Measurements from ENCODE around the gene C19orf12. TPM values are rescaled to one million over a fixed set of nuclear protein-coding genes. Genes with fewer than 3 reads are reported as not detected.

Gene C19orf12
- total and polyA plus RNA-seq, 2 donors (not counting 3 experiments of a cell fraction or from before 2014, with no cell fraction given), result 20.4 to 22.9 TPM

GRCh38 chr19:29695765-29696564, 19.1 kb downstream of the C19orf12 start:
- Histone ChIP-seq H3K36me3 (ENCODE audit: control insufficient read depth in 2 of 2, extremely low read depth in 1 of 2, insufficient read depth in 2 of 2, low read length in 2 of 2) (no peaks in the 10 kb centered on the region), H3K4me3 (replicated peaks in 1 of 3; ENCODE audit: insufficient read depth in 1 of 3, low read depth in 1 of 3, low read length in 3 of 3) (no peak overlapping the region), H3K9me3 (replicated peaks; ENCODE audit: control insufficient read depth, insufficient read depth, low read length) (no peaks in the 10 kb centered on the region), H3K9me1 (replicated peaks; ENCODE audit: control insufficient read depth, extremely low read depth, insufficient read depth, low read length) (no peaks in the 10 kb centered on the region), H3K9ac (replicated peaks; ENCODE audit: extremely low read depth, insufficient read depth, low read length) (no peak overlapping the region), H3K27me3 (ENCODE audit: control insufficient read depth in 2 of 2, insufficient read depth in 2 of 2, low read length in 2 of 2) (no peaks in the 10 kb centered on the region), H3K27ac (ENCODE audit: insufficient read depth, low read depth, low read length) (no peak overlapping the region), H3K4me2 (ENCODE audit: insufficient read depth, low read length) (no peak overlapping the region), H3K4me1 (ENCODE audit: control insufficient read depth, extremely low read depth, insufficient read depth, low read length) (no peaks in the 10 kb centered on the region), H4K20me1 (replicated peaks; ENCODE audit: control insufficient read depth, extremely low read depth, insufficient read depth, low read length) (no peaks in the 10 kb centered on the region), H3K79me2 (ENCODE audit: control insufficient read depth, insufficient read depth, low read length) (no peaks in the 10 kb centered on the region), H2AFZ (ENCODE audit: low read depth, low read length) (no peak overlapping the region)
- FAIRE-seq (no peak), DNase-seq (ENCODE audit: low read depth, low spot score) (no peak)
- ChIA-PET POLR2A (no interaction called here), CTCF (no interaction called here)
- intact Hi-C loops (cut with micrococcal nuclease), result loop anchor here (2.0 kb wide), 1 partner anchor 29 kb away; no protein-coding TSS in a partner anchor
- TF ChIP-seq GATA2 (IDR thresholded peaks at IDR 0.05; ENCODE audit: insufficient read depth, insufficient read length, low read depth, low read length) (no peak), EZH2 (IDR thresholded peaks at IDR 0.05; ENCODE audit: borderline replicate concordance, low read depth, low read length, severe bottlenecking) (no peak), POLR2A (IDR thresholded peaks at IDR 0.05; ENCODE audit: low read depth, low read length) (no peak), JUN (IDR thresholded peaks at IDR 0.05; ENCODE audit: borderline replicate concordance, insufficient read depth, insufficient read length, low read depth) (no peak), POLR2AphosphoS5 (IDR thresholded peaks at IDR 0.05; ENCODE audit: insufficient read depth, low read depth, low read length) (no peak), MAX (IDR thresholded peaks at IDR 0.05; ENCODE audit: insufficient read depth, insufficient read length) (no peak)
- TF ChIP-seq, protein P1, sequence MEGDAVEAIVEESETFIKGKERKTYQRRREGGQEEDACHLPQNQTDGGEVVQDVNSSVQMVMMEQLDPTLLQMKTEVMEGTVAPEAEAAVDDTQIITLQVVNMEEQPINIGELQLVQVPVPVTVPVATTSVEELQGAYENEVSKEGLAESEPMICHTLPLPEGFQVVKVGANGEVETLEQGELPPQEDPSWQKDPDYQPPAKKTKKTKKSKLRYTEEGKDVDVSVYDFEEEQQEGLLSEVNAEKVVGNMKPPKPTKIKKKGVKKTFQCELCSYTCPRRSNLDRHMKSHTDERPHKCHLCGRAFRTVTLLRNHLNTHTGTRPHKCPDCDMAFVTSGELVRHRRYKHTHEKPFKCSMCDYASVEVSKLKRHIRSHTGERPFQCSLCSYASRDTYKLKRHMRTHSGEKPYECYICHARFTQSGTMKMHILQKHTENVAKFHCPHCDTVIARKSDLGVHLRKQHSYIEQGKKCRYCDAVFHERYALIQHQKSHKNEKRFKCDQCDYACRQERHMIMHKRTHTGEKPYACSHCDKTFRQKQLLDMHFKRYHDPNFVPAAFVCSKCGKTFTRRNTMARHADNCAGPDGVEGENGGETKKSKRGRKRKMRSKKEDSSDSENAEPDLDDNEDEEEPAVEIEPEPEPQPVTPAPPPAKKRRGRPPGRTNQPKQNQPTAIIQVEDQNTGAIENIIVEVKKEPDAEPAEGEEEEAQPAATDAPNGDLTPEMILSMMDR (IDR thresholded peaks at IDR 0.05; ENCODE audit: extremely low read depth in 1 of 2, insufficient read depth in 1 of 2, low read depth in 1 of 2, low read length in 2 of 2), result no peak
- BruUV-seq (replicated peaks), result no TSS peak
- dilution Hi-C loops (cut with MboI; ENCODE audit: extremely low pct_ligation_motif_present, low sequenced_read_pairs), result no loop called here
